HEK293 (cell line): ENCODE results near the gene TMEM61.

Experiments used
- KLF10 ChIP-seq: fragments of 450-650 bp; IDR thresholded peaks from 2 replicates; pipeline ENCODE4 v1.5.1; 2018; ENCODE audit warnings: missing biosample characterization, mild to moderate bottlenecking, missing genetic modification characterization
- KLF16 ChIP-seq: fragments of 450-650 bp; formaldehyde crosslinking; IDR thresholded peaks from 2 replicates; pipeline ENCODE4 v1.5.1; 2017; ENCODE audit warnings: missing biosample characterization, missing genetic modification characterization
- ZNF16 ChIP-seq: fragments of 450-650 bp; formaldehyde crosslinking; IDR thresholded peaks from 2 replicates; pipeline ENCODE4 v1.5.1; 2016; ENCODE audit warnings: low read depth, missing biosample characterization, missing genetic modification characterization
- ZNF350 ChIP-seq: fragments of 450-650 bp; formaldehyde crosslinking; IDR thresholded peaks from 2 replicates; pipeline ENCODE4 v1.5.0; 2017; ENCODE audit warnings: missing biosample characterization, mild to moderate bottlenecking, missing genetic modification characterization
- ZNF664 ChIP-seq: fragments of 450-650 bp; formaldehyde crosslinking; IDR thresholded peaks from 2 replicates; pipeline ENCODE4 v1.5.1; 2016; ENCODE audit warnings: missing biosample characterization, missing genetic modification characterization
- ZNF701 ChIP-seq: fragments of 450-650 bp; formaldehyde crosslinking; IDR thresholded peaks from 2 replicates; pipeline ENCODE4 v1.5.1; 2016; ENCODE audit warnings: missing biosample characterization, missing genetic modification characterization
- TF ChIP-seq, protein P1 (sequence below): fragments of 450-650 bp; formaldehyde crosslinking; IDR thresholded peaks from 2 replicates; pipeline ENCODE4 v1.5.1; 2016; ENCODE audit warnings: missing biosample characterization, missing genetic modification characterization
- TF ChIP-seq, protein P2 (sequence below): fragments of 450-650 bp; formaldehyde crosslinking; IDR thresholded peaks from 2 replicates; pipeline ENCODE4 v1.5.1; 2016; ENCODE audit warnings: missing biosample characterization, missing genetic modification characterization
- TF ChIP-seq, protein P3 (sequence below): fragments of 450-650 bp; formaldehyde crosslinking; optimal IDR thresholded peaks from 2 replicates; pipeline ENCODE3; 2016; ENCODE audit warnings: missing biosample characterization, mild to moderate bottlenecking, missing genetic modification characterization

DNA sequence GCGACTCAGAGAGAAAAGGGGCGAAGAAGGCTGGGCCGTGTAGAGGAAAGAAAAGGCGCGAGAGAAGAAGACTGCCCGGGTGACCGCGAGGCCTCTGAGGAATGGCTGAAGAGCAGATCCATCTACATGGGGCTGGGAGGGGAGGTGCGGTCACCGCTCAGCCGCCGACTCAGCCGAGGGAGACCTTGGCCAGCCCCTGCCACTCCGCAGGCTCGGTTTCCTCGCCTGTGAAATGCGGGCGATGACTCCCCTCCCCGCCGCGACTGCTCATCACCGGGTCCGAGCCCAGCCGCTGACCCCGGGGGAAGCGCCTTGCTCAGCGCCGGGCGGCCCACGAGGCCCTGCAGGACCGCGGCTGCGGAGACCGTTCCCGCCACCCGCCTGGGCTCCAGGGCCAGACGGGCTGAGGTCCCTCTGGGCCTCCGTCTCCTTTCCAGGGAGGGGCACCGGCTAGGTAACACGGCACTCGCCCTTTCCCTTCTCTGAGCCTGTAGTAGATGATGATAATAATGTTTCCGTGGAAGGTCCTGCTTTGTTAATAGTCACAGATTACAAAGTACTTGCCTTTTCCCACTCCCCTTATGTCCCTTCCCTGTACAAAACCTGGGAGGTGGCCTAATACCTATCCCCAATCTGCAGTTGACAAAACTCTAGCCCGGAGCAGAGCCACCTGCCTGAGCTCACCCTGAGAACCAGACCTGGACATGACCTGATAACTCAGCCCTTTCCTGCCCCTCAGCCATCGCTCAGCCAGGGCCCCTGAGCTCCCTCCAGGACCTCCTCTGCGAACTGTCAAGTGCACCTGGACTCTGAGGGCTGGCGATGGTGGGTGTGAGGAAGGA is 16.7 kb downstream of the TMEM61 start:
- TF ChIP-seq, protein P1, sequence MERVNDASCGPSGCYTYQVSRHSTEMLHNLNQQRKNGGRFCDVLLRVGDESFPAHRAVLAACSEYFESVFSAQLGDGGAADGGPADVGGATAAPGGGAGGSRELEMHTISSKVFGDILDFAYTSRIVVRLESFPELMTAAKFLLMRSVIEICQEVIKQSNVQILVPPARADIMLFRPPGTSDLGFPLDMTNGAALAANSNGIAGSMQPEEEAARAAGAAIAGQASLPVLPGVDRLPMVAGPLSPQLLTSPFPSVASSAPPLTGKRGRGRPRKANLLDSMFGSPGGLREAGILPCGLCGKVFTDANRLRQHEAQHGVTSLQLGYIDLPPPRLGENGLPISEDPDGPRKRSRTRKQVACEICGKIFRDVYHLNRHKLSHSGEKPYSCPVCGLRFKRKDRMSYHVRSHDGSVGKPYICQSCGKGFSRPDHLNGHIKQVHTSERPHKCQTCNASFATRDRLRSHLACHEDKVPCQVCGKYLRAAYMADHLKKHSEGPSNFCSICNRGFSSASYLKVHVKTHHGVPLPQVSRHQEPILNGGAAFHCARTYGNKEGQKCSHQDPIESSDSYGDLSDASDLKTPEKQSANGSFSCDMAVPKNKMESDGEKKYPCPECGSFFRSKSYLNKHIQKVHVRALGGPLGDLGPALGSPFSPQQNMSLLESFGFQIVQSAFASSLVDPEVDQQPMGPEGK (tag by site-specific recombination), result no peak
- TF ChIP-seq ZNF701 (tag by site-specific recombination), result no peak
- TF ChIP-seq, protein P2, sequence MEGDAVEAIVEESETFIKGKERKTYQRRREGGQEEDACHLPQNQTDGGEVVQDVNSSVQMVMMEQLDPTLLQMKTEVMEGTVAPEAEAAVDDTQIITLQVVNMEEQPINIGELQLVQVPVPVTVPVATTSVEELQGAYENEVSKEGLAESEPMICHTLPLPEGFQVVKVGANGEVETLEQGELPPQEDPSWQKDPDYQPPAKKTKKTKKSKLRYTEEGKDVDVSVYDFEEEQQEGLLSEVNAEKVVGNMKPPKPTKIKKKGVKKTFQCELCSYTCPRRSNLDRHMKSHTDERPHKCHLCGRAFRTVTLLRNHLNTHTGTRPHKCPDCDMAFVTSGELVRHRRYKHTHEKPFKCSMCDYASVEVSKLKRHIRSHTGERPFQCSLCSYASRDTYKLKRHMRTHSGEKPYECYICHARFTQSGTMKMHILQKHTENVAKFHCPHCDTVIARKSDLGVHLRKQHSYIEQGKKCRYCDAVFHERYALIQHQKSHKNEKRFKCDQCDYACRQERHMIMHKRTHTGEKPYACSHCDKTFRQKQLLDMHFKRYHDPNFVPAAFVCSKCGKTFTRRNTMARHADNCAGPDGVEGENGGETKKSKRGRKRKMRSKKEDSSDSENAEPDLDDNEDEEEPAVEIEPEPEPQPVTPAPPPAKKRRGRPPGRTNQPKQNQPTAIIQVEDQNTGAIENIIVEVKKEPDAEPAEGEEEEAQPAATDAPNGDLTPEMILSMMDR (tag by site-specific recombination), result no peak
- TF ChIP-seq, protein P3, sequence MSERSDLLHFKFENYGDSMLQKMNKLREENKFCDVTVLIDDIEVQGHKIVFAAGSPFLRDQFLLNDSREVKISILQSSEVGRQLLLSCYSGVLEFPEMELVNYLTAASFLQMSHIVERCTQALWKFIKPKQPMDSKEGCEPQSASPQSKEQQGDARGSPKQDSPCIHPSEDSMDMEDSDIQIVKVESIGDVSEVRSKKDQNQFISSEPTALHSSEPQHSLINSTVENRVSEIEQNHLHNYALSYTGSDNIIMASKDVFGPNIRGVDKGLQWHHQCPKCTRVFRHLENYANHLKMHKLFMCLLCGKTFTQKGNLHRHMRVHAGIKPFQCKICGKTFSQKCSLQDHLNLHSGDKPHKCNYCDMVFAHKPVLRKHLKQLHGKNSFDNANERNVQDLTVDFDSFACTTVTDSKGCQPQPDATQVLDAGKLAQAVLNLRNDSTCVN (tag by site-specific recombination), result no peak
- no peak for TF ChIP-seq ZNF350 (tag by site-specific recombination)
- TF ChIP-seq KLF16 (tag by site-specific recombination), result no peak
- TF ChIP-seq ZNF664 (tag by site-specific recombination), result no peak
- no peak for TF ChIP-seq KLF10 (tag by site-specific recombination)
- TF ChIP-seq ZNF16 (tag by site-specific recombination), result no peak
